ENCODE results near the gene CERS6. TPM values are rescaled to one million over a fixed set of nuclear protein-coding genes. Genes with fewer than 3 reads are reported as not detected.

CERS6 gene
- polyA plus RNA-seq, 6 donors from 2014 or later: 5.8 to 11.9 (median 9.1) TPM

DNA sequence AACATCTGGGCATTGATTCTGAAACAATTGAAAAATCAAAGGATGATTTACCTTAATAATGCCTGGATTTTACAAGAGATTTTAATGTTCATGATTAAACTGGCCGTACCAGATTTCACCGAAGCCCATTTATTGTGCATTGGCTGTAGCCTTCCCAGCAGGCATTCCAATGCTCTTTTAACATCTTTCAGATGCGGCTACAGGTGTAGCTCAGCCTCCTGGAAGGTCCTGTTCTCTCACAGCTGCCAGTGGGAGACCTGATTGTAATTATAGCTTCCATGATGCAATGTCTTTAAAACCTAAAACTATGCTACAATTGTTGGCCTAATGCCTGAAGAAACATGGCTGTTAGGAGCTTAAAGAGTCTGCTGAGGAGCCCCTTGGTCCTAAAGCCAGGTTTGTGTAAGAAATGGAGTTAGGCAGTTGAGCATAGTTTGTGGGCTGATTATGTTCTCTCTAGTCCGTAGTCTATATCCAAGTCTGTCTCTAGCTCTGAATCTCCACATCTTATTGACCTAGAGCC is 147.4 kb downstream of the CERS6 start:
- DNase-seq (no peak), ATAC-seq (ENCODE audit: low read depth in 2 of 2) (no peak)
- no peaks in the 10 kb centered on the region for H3K27me3 Mint-ChIP-seq
- H3K4me1 Mint-ChIP-seq: peaks cover 49 to 65% (median 63%) of the 10 kb centered on the region in 3 donors
- H3K27ac Mint-ChIP-seq: peak overlapping the region in 1 of 6 donors; percentile 64
- peak overlapping the region in 4 of 8 donors; percentile 9 to 59 (median 50) for H3K4me3 Mint-ChIP-seq
- H3K9me3 Mint-ChIP-seq: peaks cover 10 to 32% (median 27%) of the 10 kb centered on the region in 7 donors
- H3K36me3 Mint-ChIP-seq: peaks cover 19 to 29% of the 10 kb centered on the region in 2 donors

DNA sequence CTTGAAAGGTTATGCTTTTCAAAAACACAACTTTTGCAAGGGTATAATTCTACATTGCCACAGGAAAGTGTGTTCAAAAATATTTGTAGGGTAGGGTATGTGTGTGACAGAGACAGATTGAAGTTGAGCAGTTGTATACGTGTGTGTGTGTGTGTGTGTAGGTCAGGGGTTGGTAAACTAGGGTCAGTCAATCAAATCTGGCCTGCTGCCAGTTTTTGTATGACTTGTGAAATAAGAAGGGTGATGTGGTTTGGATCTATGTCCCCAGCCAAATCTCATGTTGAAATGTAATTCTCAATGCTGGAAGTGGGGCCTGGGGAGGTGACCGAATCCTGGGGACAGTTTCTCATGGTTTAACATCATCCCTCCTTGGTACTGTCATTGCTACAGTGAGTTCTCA is 148.2 kb downstream of the CERS6 start:
- peaks cover 19 to 29% of the 10 kb centered on the region in 2 donors for H3K36me3 Mint-ChIP-seq

DNA sequence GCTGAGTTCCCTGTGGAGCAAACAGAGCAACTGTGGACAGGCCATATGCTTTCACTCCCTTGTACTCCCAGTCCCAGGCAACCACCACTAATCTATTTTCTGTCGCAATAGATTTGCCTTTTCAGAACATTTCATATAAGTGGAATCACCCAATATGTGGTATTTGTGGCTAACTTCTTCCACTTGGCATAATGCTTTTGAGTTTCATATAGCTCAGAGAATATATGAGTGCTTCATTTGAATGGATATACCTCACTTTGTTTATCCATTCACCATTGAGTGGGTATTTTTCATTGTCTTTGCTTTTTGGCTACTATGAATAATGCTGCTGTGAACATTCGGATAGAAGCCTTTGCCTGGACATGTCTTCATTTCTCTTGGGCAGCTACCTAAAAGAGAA is 151.9 kb downstream of the CERS6 start:
- Mint-ChIP-seq H3K4me3 (no peak overlapping the region), H3K36me3 (peaks cover 20 to 27% of the 10 kb centered on the region in 2 donors)

More for the DNA sequence above, 148.2 kb downstream of the CERS6 start:
- H3K9me3 Mint-ChIP-seq: peaks cover 10 to 32% (median 27%) of the 10 kb centered on the region in 7 donors
- peaks cover 45 to 60% (median 55%) of the 10 kb centered on the region in 3 donors for H3K4me1 Mint-ChIP-seq
- ATAC-seq (ENCODE audit: low read depth in 2 of 2): no peak
- DNase-seq: no peak
- H3K27me3 Mint-ChIP-seq: no peaks in the 10 kb centered on the region
- peak overlapping the region in 2 of 6 donors; percentile 25 to 72 for H3K27ac Mint-ChIP-seq
- peak overlapping the region in 2 of 8 donors; percentile 20 to 35 for H3K4me3 Mint-ChIP-seq

DNA sequence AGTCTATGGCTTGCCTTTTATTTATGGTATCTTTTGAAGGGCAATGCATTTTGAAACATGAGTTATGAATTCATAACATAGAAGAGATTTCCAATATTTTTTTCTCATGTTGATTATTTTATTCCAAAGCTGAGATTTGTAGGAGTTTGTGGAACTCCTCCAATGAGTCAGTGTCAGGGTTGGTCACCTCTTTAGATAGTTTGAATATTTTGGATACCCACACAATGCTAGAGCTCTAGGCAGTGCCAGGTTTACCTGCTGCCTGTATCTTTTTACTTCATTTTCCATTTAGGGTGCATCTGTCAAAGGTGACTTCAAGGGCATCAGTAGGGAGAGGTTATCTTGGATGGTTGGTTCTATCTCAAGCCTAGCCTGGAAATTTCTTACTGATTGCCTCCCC is 152.7 kb downstream of the CERS6 start:
- peaks cover 12 to 25% (median 24%) of the 10 kb centered on the region in 3 donors for H3K4me1 Mint-ChIP-seq
- H3K27me3 Mint-ChIP-seq: no peaks in the 10 kb centered on the region
- H3K9me3 Mint-ChIP-seq: peaks cover 12 to 29% (median 25%) of the 10 kb centered on the region in 7 donors
- no peak overlapping the region for H3K27ac Mint-ChIP-seq
- DNase-seq (no peak), ATAC-seq (ENCODE audit: low read depth in 2 of 2) (no peak)
- peaks cover 20 to 29% of the 10 kb centered on the region in 2 donors for H3K36me3 Mint-ChIP-seq
- no peak overlapping the region for H3K4me3 Mint-ChIP-seq

More for the DNA sequence above, 151.9 kb downstream of the CERS6 start:
- Mint-ChIP-seq H3K27me3 (no peaks in the 10 kb centered on the region), H3K9me3 (peaks cover 11 to 30% (median 27%) of the 10 kb centered on the region in 7 donors), H3K27ac (no peak overlapping the region), H3K4me1 (peaks cover 15 to 30% (median 29%) of the 10 kb centered on the region in 3 donors)
- no peak for DNase-seq
- no peak for ATAC-seq (ENCODE audit: low read depth in 2 of 2)

DNA sequence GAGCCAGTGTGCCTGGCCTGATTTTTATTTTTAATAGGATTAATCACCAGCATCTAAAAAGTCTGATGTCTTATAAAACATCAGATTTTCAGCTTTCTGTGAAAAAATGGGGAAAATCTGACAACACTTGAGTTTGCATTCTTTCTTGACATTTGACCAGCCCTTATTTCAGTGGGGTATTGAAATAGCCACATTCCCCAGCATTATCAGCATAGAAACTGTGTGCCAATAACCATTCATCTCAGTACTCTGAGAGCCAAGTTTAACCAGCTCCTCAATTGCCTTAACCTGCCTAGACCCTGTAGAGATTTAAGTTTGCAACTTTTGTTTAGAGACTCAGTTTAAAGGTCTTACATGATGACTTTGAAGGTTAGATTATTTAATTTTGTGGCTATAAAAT is 155.0 kb downstream of the CERS6 start:
- Mint-ChIP-seq H3K27ac (no peak overlapping the region), H3K27me3 (no peaks in the 10 kb centered on the region), H3K4me3 (no peak overlapping the region), H3K9me3 (peaks cover 3 to 10% (median 8%) of the 10 kb centered on the region in 7 donors), H3K36me3 (peaks cover 11% of the 10 kb centered on the region in 2 donors), H3K4me1 (peaks cover 7 to 19% (median 14%) of the 10 kb centered on the region in 3 donors)
- DNase-seq (no peak), ATAC-seq (ENCODE audit: low read depth in 2 of 2) (no peak)

DNA sequence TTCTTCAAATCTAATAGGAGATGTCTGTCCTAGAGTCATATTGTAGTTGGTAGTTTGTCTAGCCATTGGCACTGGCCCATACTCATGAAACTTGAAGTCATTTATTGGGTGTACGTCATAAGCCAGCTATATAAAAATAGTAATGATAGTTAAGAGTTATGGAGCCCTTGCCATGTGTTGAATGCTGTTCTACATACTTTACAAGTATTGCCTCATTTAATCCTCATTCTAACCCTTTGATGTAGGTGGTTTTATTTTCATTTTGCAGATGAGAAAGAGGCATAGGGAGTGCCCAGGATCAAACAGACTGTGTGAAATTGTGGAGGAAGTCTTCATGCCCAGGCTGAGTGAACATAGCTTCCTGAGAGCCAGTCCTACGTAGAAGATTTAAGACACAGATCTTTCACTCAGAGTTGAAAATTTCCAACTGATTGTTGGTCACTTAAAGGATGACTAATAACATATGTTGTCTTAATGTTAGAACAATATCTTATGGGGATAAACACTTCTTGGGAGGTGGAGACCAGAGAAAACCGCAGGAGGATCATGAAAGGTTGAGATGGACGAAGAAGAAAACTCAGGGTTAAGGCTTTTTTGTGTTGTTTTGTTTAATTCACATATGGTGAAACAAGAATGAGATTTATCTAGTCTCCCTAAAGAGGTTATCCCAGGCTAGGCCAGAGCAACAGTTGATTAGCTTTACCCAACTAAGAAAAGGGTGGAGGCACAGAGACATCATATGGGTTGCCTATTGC is 156.0 kb downstream of the CERS6 start:
- no peak overlapping the region for H3K4me3 Mint-ChIP-seq
- peak overlapping the region in 1 of 6 donors; percentile 2 for H3K27ac Mint-ChIP-seq
- peaks cover 7 to 14% (median 14%) of the 10 kb centered on the region in 3 donors for H3K4me1 Mint-ChIP-seq
- no peaks in the 10 kb centered on the region for H3K27me3 Mint-ChIP-seq
- peaks cover 11% of the 10 kb centered on the region in 2 donors for H3K36me3 Mint-ChIP-seq
- peaks cover 0 to 5% (median 2%) of the 10 kb centered on the region in 7 donors for H3K9me3 Mint-ChIP-seq
- no peak for DNase-seq
- no peak for ATAC-seq (ENCODE audit: low read depth in 2 of 2)

DNA sequence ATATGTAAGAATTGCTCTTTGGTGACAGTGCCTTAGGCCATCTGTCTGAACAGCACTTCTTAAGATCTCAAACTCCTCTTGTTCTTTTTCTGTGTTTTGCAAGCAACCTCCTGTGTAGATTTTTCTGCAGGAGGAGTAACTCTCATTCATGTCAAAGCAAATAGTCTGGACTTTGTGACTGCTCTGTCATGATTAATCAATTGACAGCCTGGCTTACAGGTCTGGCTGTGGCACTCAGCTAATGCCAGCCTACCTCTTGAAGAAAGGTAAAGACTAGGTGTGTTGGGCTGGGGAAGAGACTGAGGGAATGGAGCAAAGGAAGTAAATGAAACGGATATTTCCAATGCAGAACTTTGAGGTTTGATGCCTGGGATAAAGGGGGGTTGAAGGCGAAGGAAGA is 156.6 kb downstream of the CERS6 start:
- H3K36me3 Mint-ChIP-seq: peaks cover 11% of the 10 kb centered on the region in 2 donors
- no peak overlapping the region for H3K27ac Mint-ChIP-seq
- DNase-seq: no peak
- ATAC-seq (ENCODE audit: low read depth in 2 of 2): no peak
- no peaks in the 10 kb centered on the region for H3K27me3 Mint-ChIP-seq
- no peak overlapping the region for H3K4me3 Mint-ChIP-seq
- peaks cover 7 to 14% (median 14%) of the 10 kb centered on the region in 3 donors for H3K4me1 Mint-ChIP-seq
- peaks cover 0 to 7% (median 2%) of the 10 kb centered on the region in 7 donors for H3K9me3 Mint-ChIP-seq

DNA sequence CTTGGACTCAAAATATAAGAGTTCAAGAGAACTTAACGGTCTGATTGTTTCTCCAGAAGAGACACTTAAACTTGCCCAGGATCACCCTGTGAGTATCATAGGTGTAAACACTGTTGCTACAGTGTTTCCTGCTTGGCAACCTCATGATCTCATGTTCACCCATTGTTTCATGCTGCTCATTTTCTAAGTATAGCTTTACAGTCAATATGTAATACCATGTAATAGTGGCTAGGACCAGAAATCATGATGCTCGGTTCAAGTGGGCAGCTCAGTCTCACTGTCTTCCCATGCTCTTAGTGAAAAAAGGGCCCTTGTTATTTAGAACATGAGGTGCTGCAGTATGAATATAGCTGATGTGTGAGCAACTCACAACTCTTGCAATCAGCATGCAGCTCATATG is 157.5 kb downstream of the CERS6 start:
- no peaks in the 10 kb centered on the region for H3K27me3 Mint-ChIP-seq
- H3K4me1 Mint-ChIP-seq: peaks cover 7 to 14% (median 14%) of the 10 kb centered on the region in 3 donors
- peaks cover 11% of the 10 kb centered on the region in 2 donors for H3K36me3 Mint-ChIP-seq
- peaks cover 0 to 7% (median 3%) of the 10 kb centered on the region in 7 donors for H3K9me3 Mint-ChIP-seq
- DNase-seq (no peak), ATAC-seq (ENCODE audit: low read depth in 2 of 2) (no peak)
- no peak overlapping the region for H3K4me3 Mint-ChIP-seq
- H3K27ac Mint-ChIP-seq: no peak overlapping the region

DNA sequence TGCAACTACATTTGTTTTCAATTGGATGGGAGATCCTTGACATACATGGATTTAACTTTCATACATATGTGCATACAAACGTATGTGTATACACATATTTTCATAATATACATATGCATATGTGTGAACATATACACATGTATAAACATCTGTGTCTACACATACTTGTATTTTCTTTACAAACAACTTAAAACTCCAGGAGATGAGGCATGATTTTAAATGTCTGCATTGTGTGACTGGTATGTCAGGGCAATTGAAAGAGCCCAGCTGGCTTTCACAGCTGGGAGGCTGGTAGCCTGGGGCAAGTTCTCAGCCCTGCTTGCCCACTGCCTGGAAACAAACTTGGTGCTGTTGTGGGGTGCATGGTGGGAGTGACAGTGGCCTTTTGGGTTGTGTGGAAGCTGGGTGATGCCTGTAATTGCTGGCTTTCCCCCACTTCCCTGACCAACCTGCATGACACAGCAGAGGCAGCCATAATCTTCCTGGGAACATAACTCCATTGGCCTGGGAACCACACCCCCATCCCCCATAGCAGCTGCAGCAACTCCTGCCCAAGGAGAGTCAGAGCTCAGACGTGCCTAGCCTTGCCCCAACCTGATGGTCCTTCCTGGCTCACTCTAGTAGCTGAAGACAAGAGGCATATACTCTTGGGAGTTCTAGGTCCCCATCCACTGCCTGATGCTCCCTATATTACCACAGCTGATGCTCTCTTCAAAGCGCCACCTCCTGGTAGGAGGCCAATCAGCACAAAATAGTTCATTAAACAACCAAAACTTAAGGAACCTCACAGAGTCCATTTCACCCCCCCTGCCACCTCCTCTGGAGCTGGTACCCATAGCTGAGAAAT is 158.3 kb downstream of the CERS6 start:
- Mint-ChIP-seq H3K27ac (peak overlapping the region in 1 of 6 donors; percentile 49), H3K4me1 (peaks cover 7 to 14% (median 14%) of the 10 kb centered on the region in 3 donors), H3K36me3 (peaks cover 11% of the 10 kb centered on the region in 2 donors), H3K27me3 (no peaks in the 10 kb centered on the region), H3K9me3 (peaks cover 0 to 7% (median 3%) of the 10 kb centered on the region in 7 donors), H3K4me3 (peak overlapping the region in 1 of 8 donors; percentile 28)
- no peak for ATAC-seq (ENCODE audit: low read depth in 2 of 2)
- no peak for DNase-seq

DNA sequence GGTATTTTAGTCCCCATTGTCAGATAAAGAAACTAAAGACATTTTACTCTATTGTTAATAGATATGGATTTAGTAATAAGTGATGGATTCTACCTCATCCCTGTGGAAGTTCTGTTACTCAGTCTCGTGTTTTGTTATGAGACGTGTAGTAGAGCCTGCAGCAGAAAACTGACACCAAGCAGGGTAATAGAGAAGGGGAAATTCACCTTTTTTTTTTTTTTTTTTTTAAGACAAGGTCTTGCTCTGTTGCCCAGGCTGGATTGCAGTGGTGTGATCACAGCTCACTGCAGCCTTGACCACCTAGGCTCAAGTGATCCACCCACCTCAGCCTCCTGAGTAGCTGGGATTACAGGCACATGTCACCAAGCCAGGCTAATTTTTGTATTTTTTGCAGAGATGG is 164.5 kb downstream of the CERS6 start:
- no peaks in the 10 kb centered on the region for H3K36me3 Mint-ChIP-seq
- no peak overlapping the region for H3K27ac Mint-ChIP-seq
- no peaks in the 10 kb centered on the region for H3K27me3 Mint-ChIP-seq
- no peak overlapping the region for H3K4me3 Mint-ChIP-seq
- ATAC-seq (ENCODE audit: low read depth in 2 of 2) (no peak), DNase-seq (no peak)
- H3K9me3 Mint-ChIP-seq: peaks cover 0 to 6% (median 0%) of the 10 kb centered on the region in 7 donors
- peaks cover 20 to 25% (median 23%) of the 10 kb centered on the region in 3 donors for H3K4me1 Mint-ChIP-seq

DNA sequence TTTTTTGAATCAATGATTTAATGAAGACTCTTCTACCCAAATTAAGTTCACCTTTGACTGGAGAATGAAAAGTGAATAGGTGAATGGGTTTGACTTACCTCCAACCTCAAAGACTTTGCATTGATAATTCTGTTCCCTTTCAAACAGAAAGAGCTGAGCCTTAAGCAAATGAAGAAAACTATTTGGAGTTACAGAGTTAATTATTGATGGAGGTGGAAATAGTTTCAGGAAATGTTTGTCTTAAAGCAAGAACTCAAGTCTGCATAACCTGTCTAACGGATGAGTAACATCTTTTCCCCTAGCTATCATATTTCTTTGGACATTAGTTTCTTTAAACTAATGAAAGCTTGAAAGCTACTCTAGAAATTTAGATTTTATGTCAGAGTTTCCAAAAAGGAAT is 166.5 kb downstream of the CERS6 start:
- H3K9me3 Mint-ChIP-seq: peaks cover 0 to 2% (median 0%) of the 10 kb centered on the region in 7 donors
- no peaks in the 10 kb centered on the region for H3K36me3 Mint-ChIP-seq
- peak overlapping the region in 2 of 6 donors; percentile 10 to 40 for H3K27ac Mint-ChIP-seq
- DNase-seq: no peak
- ATAC-seq (ENCODE audit: low read depth in 2 of 2): no peak
- no peaks in the 10 kb centered on the region for H3K27me3 Mint-ChIP-seq
- H3K4me3 Mint-ChIP-seq: no peak overlapping the region
- peaks cover 33 to 42% (median 41%) of the 10 kb centered on the region in 3 donors for H3K4me1 Mint-ChIP-seq

DNA sequence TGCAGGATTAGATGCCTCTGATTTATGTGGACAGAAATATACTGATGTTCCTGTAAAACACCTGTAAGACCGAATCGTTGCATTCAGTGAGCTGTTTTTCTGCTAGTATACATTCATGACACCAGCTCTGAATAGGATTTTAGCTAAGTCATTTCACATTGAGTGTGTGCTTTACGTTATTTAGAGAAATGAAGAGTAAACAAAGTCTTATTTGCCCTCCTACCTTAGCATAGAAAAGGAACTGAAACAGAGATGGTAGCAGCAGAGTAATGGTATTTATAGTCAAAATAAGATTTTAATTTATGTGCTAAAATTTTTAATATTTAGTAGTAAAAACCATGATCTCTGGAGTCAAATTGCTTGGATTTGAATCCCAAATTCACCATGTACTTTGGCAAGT is 168.0 kb downstream of the CERS6 start:
- Mint-ChIP-seq H3K4me1 (peaks cover 39 to 50% (median 45%) of the 10 kb centered on the region in 3 donors), H3K36me3 (no peaks in the 10 kb centered on the region), H3K9me3 (peaks cover 0 to 2% (median 0%) of the 10 kb centered on the region in 7 donors), H3K27me3 (no peaks in the 10 kb centered on the region), H3K4me3 (peak overlapping the region in 2 of 8 donors; percentile 12 to 13), H3K27ac (no peak overlapping the region)
- ATAC-seq (ENCODE audit: low read depth in 2 of 2) (no peak), DNase-seq (no peak)

DNA sequence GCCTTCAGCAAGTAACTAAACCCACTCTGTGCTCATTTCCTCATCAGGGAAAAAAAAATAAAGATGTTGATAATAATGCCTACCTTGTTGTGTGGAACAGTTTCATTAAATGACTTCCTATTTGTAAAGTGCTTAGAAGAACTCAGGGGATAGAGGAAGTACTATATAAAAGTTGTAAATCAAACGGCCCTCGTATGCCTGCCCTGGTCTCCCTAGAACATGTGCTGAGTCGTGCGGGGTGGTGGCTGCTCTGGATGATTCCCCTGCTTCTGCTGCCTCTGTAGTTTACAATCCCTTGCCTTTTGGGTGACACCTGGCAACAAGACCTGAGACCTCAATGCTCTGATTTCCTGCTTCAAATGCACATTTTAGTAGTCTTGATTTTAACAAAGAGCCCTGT is 170.0 kb downstream of the CERS6 start:
- ATAC-seq (ENCODE audit: low read depth in 2 of 2): peak; percentile 86 to 88
- Mint-ChIP-seq H3K27me3 (no peaks in the 10 kb centered on the region), H3K27ac (peak overlapping the region in 5 of 6 donors; percentile 55 to 91 (median 86)), H3K9me3 (peaks cover 0 to 2% (median 0%) of the 10 kb centered on the region in 7 donors), H3K4me1 (peaks cover 39 to 44% (median 39%) of the 10 kb centered on the region in 3 donors), H3K36me3 (no peaks in the 10 kb centered on the region), H3K4me3 (peak overlapping the region in 7 of 8 donors; percentile 19 to 74 (median 63))
- peak; percentile 23 for DNase-seq

Measured in naive B cell (primary cell).